HG03066 (cell line): Measurements from ENCODE around the gene MAP3K21.

ENCODE experiments used
- ATAC-seq: cut with Tn5 transposase; IDR thresholded peaks from one replicate; pipeline ENCODE4 v1.9.1; 2021; ENCODE audit warnings: low read depth; ENCODE audit not compliant: unreplicated experiment

MAP3K21 gene

DNA sequence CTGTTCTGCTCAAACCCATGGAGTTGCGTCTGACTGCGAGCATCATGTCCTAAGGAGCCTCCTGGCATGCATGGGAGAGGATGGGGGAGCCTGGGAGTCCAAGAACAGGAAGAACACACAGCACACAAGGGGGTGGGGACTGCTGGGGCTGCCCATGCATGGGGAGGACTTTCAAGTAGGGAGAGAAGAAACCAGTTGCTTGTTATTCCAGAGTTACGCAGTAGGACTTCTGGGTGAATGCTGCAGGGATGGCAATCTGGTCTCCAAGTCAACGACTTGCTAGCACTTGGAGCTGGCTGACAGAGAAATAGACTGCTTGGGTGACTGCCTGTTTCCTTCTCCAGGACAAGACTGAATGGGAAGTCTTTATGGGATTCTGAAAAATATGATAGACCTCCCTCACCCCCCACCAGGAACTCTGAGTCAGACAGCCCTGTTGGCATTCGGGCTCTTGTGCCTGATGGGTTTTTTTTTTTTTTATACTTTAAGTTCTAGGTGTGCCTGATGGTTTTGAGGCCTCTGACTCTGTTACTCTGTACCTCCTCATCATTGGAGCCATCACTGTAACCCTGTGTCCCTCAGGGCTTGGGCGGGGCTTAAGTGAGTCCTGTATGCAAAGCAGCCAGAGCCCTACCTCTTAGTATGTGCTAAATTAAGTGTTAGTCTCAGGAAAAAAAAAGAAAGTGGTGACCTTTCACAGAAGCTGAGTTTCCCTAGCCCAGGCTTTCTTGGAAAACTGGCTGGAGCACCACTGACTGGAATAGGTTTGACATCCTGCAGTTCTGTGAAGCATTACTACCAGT, 30.3 kb downstream of the MAP3K21 start:
- no peak for ATAC-seq

DNA sequence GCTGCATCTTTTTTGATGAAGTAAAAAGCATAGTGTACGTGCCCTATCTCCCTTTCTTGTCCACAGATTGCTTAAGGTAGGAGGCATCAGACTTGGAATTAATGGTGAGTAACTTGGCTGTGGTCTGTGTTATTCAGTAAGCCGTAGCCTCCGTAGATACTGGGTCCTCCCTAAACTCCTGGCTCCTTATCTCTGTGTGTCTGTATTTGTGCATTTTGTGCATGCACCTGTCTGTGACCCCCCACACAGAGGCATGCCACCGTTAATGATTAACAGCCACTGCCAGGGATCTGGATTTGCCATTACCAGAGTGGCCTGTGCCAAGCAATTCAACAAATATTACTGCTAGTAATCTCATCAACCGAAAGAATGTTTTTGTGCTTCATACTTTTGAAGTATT, 31.9 kb downstream of the MAP3K21 start:
- no peak for ATAC-seq

DNA sequence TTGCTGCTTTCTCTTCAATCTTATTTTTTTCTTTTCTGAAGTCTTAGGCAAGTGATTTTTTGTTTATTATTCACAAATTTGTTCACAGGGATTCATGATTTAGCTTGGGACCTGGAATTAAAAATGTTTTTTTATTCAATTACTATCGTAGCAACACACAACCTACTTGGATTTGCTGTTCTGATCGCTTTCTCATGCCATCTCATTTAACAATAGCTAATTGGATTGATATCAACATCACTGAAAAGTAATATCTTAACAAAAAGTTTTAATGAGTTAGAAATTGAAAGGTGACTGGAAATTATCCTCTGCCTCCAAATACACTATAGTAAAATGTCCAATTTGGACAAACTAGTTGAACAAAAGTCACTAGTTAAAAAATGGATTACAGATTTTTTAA, 32.4 kb downstream of the MAP3K21 start:
- no peak for ATAC-seq

DNA sequence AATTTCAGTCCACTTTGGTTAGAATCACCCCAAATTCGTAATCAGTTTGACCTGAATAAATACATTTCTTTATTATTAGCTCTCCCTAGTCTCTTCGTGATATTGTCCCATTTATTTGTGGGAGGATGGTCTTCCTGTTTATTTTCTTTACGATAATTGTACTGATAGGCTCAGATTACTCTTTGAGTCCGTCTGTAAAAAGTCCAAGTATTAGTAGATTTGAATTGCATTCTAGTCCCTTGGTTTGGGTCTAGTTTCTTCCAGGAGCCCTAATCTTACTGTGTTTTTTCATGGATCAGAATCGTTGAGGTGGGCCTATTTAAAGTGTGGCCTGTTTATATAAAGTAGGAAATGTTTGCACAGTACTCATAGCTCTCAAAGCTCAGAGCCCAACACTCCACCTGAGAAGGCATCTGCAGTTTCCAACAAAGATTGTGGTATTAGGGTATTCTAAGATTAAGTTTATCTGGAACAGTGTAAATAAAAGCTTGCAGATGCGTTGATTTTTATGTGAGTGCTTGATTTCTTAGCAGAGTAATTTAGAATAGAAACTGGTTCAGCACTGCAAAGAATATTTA, 33.1 kb downstream of the MAP3K21 start:
- ATAC-seq: no peak

DNA sequence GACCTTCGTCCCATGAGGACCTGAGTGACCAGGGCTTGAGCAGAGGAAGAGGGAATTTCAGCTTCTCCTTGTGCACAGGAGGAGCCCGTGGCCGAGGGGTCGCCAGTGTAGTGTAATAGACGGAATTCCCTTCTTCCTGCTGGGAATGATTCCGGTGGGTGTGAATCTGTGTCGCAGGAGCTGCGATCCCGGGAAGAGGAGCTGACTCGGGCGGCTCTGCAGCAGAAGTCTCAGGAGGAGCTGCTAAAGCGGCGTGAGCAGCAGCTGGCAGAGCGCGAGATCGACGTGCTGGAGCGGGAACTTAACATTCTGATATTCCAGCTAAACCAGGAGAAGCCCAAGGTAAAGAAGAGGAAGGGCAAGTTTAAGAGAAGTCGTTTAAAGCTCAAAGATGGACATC, 34.4 kb downstream of the MAP3K21 start:
- no peak for ATAC-seq

DNA sequence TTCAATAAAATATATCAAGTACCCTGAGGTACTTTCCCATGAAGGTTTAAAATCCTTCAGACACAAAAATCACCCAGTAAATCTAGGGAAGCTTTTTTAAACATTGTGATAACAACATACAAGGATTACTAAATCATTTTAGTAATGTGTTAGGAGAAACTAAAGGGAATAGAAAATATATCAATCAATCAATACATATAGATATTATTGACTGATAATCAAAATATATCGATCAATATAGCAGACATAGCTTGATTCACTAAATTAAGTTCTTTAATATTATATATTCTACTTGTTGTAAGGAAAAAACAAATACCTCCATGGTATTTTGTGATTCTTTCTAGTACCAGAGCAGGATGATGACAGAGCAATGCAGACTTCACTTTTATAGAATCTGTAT, 35.2 kb downstream of the MAP3K21 start:
- no peak for ATAC-seq

DNA sequence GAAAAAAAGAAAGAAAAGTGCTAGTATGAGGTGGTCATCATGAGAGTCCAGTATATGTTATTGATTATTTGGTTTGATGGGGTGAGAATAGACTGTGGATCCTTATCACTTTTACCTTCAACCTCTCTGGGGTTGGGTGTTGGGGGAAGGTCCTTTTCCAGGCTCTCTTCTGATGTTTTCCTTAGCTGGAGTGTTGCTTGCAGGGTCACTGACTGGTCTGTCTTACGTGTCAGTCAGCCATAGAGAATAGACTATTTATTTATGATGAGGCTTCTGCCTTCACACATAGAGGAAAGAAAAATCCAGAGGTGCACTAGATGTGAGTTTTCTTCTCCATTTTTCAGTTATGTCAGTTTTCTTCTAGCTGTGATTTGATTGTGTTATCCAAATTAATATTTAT, 36.5 kb downstream of the MAP3K21 start:
- no peak for ATAC-seq

DNA sequence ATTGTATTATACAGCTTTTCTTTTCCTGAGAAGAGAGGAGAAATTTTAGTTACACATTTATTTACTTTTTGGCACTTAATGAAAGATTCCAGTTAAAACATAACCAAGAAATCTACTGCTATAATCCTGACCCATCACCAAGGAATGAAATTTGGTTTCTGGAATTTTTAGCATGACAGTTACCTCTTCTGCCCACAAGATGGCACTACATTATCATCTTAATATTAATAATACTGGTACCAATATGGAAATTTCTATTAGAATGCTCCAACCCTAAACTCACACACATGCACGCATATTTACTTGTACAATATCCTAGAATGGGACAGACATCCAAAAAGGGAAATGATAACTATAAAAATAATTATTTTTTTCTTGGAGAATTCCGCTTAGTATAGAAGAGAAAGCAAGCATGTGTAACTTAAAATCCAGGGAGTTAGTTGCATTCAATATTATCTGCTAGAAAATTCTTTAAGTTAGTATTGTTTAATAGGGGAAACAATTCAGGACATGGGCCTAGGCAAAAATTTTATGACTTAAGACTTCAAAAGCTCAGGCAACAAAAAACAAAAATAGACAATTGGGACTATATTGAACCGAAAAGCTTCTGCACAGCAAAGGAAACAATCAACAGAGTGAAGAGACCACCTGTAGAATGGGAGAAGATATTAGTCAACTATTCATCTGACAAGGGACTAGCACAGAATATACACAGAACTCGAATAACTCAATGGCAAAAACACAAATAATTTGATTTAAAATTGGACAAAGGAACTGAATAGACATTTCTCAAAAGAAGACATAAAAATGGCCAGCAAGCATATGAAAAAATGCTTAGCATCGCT, 37.4 kb downstream of the MAP3K21 start:
- no peak for ATAC-seq

DNA sequence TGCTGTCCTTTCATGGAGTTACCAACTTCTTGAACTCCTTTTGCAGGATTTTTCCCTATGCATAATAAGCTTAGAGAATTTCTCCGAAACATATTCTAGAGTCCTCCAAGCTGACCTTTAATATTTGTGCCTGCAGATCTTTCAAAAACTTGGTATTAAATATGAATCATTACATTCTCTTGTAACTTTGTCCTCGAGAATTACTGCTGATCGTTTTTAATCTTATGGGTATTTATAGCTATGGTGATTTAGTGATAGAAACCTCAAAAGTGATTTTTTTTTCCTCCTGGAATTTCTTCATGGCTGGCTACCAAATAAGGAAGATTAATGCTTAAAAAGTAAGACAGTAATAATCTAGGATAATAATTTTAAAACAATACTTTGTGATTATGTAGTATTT, 39.1 kb downstream of the MAP3K21 start:
- no peak for ATAC-seq

DNA sequence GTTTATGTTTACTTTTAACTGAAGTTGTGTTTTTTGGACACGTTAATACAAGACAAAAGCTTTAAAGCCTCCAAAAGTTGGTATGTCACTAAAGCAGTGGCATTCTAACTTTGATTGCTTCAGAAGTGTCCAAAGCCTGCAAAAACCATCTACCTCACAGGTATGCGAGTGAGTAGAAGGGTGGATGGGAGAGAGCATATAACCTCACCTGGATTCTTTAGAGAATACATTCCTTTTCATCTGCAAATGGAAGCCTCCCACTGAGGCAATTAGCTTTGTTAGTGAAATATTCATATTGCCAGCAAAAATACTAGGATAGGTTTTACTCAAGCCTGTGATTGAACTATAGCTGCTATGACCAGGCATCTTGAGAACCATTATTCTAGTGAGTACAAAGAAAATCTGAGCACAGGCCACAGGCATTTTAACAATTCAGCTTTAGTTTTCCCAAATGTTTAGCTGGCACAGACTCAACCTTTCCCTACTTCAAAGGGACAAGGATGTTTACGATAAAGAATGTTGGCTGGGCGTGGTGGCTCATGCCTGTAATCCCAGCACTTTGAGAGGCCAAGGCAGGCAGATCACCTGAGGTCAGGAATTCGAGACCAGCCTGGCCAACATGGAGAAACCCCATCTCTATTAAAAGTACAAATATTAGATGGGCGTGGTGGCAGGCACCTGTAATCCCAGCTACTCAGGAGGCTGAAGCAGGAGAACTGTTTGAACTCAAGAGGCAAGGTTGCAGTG, 39.7 kb downstream of the MAP3K21 start:
- no peak for ATAC-seq

DNA sequence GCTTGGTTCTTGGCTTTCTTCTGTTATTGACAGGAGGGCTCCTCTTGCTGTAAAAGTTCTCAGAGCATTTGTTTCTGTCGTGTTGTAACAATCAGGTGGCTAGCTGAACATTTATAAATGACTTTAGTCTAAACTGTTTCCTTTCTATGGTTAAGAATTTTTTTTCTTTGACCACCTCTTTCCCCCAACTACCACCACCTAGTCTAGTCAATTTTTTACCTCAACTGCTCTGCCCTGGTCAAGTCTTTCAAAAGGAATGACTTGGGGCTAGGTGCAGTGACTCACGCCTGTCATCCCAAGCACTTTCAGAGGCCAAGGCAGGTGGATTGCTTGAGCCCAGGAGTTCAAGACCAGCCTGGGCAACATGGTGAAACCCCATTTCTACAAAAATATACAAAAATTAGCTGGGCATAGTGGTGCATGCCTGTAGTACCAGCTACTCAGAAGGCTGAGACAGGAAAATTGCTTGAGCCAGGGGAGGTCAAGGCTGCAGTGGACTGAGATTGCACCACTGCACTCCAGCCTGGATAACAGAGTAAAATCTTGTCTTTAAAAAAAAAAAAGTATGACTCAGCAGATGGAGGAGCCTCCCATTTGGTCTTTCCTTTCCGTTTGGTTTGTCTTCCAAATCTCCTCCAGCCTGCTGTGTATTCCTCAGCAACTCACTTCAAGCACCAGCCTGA, 40.7 kb downstream of the MAP3K21 start:
- no peak for ATAC-seq

DNA sequence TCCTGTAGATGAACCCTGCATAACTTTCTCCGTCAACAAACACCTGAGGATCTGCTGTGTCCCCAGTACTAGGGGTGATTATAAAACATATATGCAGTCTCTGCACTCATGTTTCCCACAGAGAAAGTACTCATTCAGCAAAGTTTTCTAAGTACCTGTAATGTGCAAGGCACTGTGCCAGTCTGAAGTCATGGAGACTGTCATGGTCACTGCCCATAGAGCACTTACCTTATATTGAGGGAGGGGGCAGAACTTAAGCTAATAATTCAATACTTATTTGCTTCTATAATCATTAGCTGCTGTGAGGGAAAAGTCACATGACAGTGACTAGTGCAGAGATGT, 41.2 kb downstream of the MAP3K21 start:
- ATAC-seq: no peak

DNA sequence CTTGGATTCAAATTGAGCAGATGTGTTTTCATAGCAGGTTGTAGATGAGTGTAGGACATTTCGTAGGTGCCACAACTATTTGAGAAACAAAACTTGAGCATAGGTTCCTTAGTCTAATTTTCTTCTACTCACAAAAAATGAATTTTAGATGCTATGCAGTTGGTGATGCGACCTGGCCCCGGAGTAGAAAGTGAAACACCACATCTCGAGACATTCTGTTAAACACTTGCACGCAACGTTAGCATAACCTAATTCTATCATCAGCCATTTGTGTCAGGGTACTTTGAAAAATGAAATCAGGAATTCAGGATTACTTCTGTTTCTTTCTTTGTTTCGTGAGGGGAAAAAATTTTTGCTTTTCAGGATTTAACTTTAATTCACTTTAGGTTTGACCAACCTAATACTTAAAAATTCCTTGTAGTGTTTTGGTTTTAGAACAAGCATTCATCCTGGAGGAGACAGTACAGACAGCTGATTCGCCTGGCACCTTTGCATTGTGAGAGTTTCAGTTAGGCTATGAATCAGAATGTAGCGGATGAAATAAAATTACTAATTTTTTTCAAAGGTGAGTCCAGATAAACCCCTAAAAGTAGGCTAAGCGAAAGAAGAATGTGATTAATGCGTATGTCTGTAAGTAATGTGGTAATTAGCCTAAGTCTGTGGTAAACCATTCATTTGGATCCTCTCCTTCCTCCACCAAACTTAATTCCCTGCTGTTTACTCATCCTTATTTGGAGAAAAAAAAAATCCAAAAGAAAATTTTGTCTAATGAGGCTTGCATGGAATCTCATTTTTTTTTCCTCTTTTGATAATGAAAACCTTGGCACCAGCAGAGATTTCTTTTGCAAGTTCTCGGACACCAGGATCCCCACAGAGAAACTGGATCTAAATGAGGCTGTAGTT, 44.9 kb downstream of the MAP3K21 start:
- no peak for ATAC-seq

DNA sequence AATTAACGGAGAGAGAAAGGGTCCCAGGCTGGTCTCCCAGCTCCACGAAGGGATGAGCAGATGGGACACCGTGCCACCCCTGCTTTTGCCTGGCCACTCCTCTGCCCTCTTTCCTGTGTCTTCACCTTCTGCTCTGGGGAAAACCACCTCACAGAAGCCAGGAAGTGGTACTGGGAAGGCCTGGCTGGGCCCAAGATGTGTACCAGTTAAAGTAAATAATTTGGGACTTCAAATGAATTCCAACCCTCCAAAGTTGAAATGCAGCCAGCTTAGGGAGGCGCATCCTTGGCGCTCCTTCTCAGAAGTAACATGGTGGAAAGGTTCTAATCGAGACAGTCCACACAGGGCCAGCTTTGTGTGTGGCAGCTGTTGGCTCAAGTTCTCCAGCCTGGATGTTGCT, 45.7 kb downstream of the MAP3K21 start:
- ATAC-seq: no peak

DNA sequence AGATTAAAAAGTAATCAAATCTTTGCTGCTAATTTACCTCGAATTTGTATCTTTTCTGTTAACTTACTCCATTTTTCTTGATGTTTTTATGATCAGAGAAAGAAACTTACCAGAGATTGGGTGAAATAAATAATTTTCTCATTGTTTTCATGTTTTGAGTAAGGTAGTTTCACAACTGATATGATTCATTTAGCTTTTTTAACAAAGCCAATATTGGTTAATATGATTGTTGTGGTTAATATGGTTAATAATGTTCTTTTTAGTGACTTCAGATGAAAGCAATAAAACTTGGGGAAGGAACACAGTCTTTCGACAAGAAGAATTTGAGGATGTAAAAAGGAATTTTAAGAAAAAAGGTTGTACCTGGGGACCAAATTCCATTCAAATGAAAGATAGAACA, 48.1 kb downstream of the MAP3K21 start:
- ATAC-seq: no peak

DNA sequence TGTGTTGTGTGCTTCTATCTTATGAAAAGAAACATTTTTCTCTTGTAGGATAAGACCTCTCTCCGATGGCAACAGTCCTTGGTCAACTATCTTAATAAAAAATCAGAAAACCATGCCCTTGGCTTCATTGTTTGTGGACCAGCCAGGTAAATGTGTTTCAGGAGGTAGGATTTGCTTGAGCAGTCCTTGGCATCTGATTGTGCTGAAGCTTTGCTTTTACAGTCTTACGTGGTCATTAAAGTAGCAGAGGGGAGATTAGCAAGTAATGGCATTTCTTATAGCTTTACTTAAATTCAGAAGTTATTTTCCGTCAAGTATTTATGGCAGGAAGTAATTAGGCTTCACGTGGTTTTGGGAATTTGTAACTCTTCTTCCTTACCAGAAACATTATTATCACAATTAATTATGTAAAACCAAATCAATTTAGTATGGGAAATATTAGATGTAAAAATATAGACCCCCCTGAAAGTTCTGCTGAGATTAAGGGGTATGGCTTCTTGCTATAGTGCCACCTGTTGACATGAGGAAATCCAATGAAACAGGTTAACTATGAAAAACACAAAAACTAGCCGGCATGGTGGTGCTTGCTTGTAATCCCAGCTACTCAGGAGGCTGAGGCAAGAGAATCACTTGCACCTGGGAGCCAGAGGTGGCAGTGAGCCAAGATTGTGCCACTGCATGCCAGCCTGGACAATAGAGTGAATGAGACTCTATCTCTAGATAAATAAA, 49.0 kb downstream of the MAP3K21 start:
- no peak for ATAC-seq

DNA sequence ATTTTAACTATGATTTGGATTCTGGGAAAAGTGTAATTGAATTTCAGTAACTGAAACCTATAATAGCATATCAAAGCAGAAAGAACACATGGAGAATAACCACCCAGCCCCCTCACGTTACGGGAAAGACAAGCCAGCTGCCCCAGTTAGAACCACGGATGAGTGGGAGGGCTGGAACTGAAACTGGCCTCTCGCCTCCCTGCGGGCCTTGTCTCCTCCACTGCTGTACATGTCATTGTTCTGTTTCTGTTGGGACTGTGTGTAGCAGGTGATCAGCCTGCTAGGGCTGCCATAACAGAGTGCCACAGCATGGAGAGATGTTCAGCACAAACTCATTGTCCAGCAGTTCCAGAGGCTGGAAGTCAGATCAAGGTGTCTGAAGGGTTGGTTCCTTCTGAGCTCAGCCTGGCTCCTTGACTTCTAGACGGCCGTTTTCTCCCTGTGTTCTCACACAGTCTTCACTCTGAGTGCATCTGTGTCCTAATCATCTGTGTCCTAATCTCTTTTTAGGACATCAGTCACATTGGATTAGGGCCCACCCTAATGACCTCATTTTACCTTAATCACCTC, 52.4 kb downstream of the MAP3K21 start:
- ATAC-seq: peak; percentile 61

DNA sequence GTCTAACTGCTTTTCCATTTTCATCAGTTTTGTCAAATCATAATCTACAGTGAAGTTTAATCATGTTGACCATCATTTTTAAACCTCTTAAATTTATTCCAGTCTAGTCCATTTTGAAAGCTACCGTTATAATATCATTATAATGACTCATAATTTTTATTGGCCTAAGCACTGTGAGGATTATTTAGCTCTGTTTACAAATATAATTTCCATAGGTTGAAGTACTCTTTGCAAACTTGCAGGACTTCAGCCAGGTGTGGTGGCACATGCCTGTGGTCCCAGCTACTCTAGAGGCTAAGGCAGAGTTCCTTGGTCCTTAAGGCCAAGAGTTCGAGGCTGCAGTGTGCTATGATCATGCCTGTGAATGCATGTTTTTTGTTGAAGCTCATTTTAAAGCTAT, 54.3 kb downstream of the MAP3K21 start:
- no peak for ATAC-seq
